D721Med (cell line): ENCODE measurements around the gene CDH13.

ENCODE experiments used
- DNase-seq: peaks from one replicate; pipeline ENCODE4 v3.0.0; 2011; ENCODE audit warnings: low spot score; ENCODE audit not compliant: insufficient read length
- FAIRE-seq: peaks from 2 replicates; lab custom pipeline; 2011; peaks lifted over from hg19 to GRCh38; lab: Jason Lieb, UNC
- TF ChIP-seq, protein P1 (sequence below): IDR thresholded peaks from 2 replicates; pipeline ENCODE4 v1.5.1; 2012; ENCODE audit warnings: mild to moderate bottlenecking, control low read depth; ENCODE audit not compliant: insufficient read depth; ENCODE audit errors: missing control alignments

CDH13 gene

DNA sequence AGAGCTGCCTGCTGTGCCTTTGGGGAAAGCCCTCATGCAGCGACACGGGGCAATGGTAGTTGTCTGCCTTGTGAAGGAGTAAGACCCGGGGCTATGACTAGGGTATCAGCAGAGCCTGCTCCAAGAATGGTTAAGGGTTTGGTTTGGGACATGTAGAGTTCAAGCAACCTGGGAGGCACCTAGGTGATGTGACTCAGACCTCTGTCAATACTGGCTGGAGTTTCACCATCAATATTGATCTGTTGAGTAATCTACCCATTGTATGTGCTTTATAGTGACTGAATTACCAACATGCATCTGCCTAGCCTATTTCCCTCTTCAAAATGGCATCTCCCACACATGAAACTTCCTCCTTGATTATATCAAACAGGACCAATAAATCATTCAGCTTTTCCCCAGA lies 782.6 kb downstream of the CDH13 start:
- TF ChIP-seq, protein P1, sequence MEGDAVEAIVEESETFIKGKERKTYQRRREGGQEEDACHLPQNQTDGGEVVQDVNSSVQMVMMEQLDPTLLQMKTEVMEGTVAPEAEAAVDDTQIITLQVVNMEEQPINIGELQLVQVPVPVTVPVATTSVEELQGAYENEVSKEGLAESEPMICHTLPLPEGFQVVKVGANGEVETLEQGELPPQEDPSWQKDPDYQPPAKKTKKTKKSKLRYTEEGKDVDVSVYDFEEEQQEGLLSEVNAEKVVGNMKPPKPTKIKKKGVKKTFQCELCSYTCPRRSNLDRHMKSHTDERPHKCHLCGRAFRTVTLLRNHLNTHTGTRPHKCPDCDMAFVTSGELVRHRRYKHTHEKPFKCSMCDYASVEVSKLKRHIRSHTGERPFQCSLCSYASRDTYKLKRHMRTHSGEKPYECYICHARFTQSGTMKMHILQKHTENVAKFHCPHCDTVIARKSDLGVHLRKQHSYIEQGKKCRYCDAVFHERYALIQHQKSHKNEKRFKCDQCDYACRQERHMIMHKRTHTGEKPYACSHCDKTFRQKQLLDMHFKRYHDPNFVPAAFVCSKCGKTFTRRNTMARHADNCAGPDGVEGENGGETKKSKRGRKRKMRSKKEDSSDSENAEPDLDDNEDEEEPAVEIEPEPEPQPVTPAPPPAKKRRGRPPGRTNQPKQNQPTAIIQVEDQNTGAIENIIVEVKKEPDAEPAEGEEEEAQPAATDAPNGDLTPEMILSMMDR, result no peak
- DNase-seq (no peak), FAIRE-seq (no peak)

DNA sequence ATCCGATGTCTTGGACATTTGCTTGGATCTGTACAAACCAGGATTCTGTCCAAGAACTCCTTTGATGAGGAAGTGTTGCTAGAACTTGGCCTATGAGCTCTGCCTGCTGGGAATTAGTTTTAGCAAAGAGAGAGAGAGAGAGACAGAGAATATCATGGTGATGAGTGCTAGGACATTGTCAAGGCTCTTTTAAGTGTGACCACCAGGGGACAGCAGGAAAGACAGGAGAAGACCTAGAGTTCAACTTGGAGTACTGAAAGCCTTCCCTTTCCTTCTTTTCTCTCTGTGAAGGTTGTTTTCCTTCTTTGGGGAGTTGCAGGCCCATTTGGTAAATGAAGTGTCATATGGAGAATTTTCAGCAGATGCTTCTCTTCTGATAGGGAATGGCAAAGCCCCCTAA lies 791.8 kb downstream of the CDH13 start:
- TF ChIP-seq, protein P1, result peak; percentile 6
- FAIRE-seq (no peak), DNase-seq (no peak)

DNA sequence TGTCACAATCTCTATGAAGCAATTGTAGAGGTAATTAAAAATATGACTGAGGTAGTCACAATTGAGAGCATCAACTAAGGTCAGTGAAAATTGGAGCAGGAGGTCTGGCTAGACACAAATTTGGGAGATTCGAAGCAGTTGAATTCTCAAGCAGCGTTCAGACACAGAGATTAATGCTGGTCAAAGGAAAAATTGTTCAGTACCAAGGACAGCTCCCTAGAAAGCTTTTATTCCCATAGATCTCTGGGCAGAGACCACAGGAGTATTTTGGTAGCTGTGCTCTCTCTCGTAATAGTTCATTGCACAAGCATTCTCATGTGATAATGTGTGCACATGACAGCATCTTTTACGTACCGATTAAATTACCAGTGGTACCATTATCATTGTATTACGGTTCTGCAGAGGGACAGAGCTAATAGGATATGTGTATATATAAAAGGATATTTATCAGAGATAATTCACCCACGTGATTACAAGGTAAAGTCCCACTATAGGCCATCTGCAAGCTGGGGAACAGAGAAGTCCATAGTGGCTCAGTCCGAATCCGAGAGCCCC lies 793.5 kb downstream of the CDH13 start:
- FAIRE-seq (no peak), DNase-seq (no peak)
- TF ChIP-seq, protein P1, result no peak

DNA sequence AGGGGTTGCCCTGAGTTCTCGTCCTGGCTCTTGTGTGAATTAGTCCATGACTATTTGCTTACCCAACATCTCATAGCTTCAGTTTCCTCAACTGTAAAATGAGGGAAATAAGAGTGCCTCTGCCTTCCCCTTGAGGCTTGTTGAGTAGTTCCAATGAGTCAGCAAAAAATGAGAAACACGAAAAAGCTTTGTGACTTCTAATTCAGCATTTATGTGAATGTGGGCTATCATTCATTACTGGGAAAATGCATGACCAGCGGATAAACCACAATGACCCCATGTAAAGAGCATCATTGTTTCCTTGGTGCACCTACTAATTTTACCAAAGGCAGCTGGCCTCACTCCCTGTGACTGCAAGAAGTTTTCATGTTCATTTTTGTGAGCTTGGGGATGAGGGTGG lies 806.4 kb downstream of the CDH13 start:
- no peak for FAIRE-seq
- TF ChIP-seq, protein P1, result no peak
- DNase-seq, result no peak

DNA sequence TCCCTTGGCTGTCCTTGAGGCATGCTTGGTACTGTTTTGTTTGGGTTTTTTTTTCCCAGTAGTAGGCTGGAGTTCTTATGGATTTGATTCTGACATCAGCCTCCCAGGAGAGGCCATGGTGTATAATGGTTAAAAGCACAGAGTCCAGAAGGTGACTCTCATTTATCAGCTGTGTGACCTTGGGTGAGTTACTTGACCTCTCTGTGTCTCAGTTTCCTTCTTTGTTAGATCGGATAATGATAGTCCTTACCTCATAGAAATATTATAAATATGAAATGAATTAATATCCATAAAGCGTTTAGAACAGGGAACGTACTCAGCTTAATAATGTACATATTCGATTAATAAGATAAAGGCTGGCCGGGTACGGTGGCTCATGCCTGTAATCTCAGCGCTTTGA lies 810.3 kb downstream of the CDH13 start:
- FAIRE-seq (no peak), DNase-seq (no peak)
- TF ChIP-seq, protein P1, result no peak

DNA sequence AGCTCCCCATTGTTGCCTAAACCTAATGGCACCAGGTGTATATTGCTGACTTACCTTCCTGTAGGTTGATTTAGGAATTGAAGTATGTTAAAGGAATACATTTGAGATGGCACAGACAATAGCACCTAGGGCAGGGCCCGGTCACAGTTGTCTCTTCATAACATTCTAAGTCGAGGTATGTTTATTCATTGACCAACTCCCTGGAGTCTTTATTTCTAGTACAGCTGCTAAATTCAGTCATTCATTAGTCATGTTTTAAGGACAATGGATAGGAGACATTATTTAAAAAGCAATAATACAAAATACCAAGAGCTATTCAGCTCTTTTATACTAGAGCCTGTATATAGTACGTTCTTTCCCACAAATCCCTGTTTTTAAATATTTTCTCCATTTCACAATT lies 811.6 kb downstream of the CDH13 start:
- TF ChIP-seq, protein P1, result no peak
- no peak for FAIRE-seq
- DNase-seq, result no peak

DNA sequence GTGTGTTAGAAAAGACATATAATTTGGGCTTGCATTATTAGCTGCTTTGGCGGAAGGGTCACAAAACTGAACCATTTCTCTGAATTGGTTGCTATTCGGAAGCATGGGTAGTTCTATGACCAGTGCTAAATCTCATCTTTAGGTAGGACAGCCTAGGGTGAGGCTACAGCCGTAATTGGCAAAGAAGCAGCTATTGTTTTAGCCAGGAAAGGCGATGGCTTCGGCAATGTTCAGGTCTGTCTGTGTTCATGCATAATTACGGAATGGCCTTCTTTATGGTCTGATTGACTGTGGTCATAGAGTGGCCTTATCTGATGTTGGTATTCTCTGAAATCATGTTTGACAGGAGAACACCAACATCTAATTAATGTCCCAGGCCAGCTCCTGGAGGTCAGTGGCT lies 812.6 kb downstream of the CDH13 start:
- FAIRE-seq, result no peak
- no peak for DNase-seq
- TF ChIP-seq, protein P1, result no peak
